ENCODE results near the gene RPS6KA2.
"Not testable (repeated sequence)": the region's sequence is repeated elsewhere in the genome, so short reads cannot be mapped to it uniquely, and the experiment has no call there.

RPS6KA2 gene

GRCh38 chr6:166637812-166638572 is 10.9 kb upstream of the RPS6KA2 start:
- Histone ChIP-seq H3K4me1 (ENCODE audit: control insufficient read depth, insufficient read depth, low read length) (no peaks in the 10 kb centered on the region), H3K4me3 (ENCODE audit: low read length) (no peak overlapping the region), H3K27ac (ENCODE audit: low read depth, low read length) (no peak overlapping the region), H3K9ac (ENCODE audit: low read length) (no peak overlapping the region), H3K36me3 (ENCODE audit: control insufficient read depth, insufficient read depth, low read length) (no peaks in the 10 kb centered on the region), H3K27me3 (ENCODE audit: control insufficient read depth, insufficient read depth, low read length) (no peaks in the 10 kb centered on the region)

DNA sequence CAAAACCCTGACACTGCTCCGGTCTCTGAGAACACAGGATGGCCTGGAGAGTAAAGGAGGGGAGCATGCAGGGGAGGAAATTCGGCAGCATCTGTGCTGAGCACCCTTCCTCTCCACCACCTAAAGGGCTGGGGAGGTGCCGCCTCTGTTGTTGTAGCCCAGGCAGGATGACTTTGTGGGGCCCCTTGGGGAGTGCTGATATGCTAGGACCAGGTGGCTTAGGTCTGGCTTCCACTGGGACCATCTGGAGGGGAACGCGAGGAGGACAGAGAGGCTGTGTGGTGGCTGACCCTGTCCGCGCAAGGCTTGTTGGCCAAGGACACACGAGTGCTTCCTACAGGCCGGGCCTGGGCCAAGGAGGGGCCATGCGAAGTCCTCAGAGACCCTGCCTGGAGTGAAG is 9.9 kb upstream of the RPS6KA2 start:
- no peak overlapping the region for H3K9ac ChIP-seq (ENCODE audit: low read length)
- H3K4me1 ChIP-seq (ENCODE audit: control insufficient read depth, insufficient read depth, low read length), result no peaks in the 10 kb centered on the region
- no peaks in the 10 kb centered on the region for H3K36me3 ChIP-seq (ENCODE audit: control insufficient read depth, insufficient read depth, low read length)
- H3K4me3 ChIP-seq (ENCODE audit: low read length), result no peak overlapping the region
- no peak overlapping the region for H3K27ac ChIP-seq (ENCODE audit: low read depth, low read length)
- H3K27me3 ChIP-seq (ENCODE audit: control insufficient read depth, insufficient read depth, low read length), result no peaks in the 10 kb centered on the region

DNA sequence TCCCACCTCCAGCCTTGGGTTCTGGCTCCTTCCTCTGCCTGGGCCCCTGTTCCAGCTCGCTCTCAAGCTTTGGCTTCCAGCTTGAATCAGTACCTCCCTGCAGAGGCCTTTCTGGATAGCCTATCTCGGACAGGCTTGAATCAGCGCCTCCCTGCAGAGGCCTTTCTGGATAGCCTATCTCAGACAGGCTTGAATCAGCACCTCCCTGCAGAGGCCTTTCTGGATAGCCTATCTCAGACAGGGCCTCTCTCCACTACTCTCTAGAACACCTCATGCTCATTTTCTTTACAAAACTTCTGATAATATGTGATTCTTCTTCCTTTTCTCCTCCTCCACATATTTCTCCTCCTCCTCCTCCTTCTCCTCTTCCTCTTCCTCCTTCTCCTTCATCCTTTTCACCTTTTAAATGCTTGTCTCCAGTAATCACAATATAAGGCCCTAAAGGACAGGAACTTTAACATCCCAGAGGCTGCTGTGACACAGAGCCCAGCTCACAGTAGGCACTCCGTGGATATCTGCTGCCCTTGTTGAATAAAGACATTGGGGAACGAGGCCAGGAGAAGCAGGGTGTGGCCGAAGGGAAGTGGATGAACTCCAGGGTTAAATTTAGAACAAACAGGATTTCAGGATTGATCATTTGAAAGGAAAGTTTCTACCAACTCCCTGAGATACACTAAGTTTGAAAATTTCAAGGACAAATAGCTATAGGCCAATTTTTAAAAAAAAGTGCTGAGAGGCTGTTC is 9.3 kb upstream of the RPS6KA2 start:
- no peaks in the 10 kb centered on the region for H3K4me1 ChIP-seq (ENCODE audit: control insufficient read depth, insufficient read depth, low read length)
- H3K36me3 ChIP-seq (ENCODE audit: control insufficient read depth, insufficient read depth, low read length), result no peaks in the 10 kb centered on the region
- H3K27me3 ChIP-seq (ENCODE audit: control insufficient read depth, insufficient read depth, low read length), result peaks cover 2% of the 10 kb centered on the region
- no peak overlapping the region for H3K27ac ChIP-seq (ENCODE audit: low read depth, low read length)
- no peak overlapping the region for H3K4me3 ChIP-seq (ENCODE audit: low read length)
- no peak overlapping the region for H3K9ac ChIP-seq (ENCODE audit: low read length)

- Histone ChIP-seq H3K4me1 (ENCODE audit: control insufficient read depth, insufficient read depth, low read length) (no peaks in the 10 kb centered on the region), H3K4me3 (ENCODE audit: low read length) (no peak overlapping the region), H3K27ac (ENCODE audit: low read depth, low read length) (no peak overlapping the region), H3K9ac (ENCODE audit: low read length) (no peak overlapping the region), H3K27me3 (ENCODE audit: control insufficient read depth, insufficient read depth, low read length) (peaks cover 2% of the 10 kb centered on the region), H3K36me3 (ENCODE audit: control insufficient read depth, insufficient read depth, low read length) (no peaks in the 10 kb centered on the region)
Measured at GRCh38 chr6:166635013-166635970, 8.2 kb upstream of the RPS6KA2 start.

GRCh38 chr6:166634581-166634980 is 7.5 kb upstream of the RPS6KA2 start:
- not testable (repeated sequence) for H3K27me3 ChIP-seq (ENCODE audit: control insufficient read depth, insufficient read depth, low read length); H3K4me3 ChIP-seq (ENCODE audit: low read length); H3K27ac ChIP-seq (ENCODE audit: low read depth, low read length); H3K9ac ChIP-seq (ENCODE audit: low read length); H3K36me3 ChIP-seq (ENCODE audit: control insufficient read depth, insufficient read depth, low read length); H3K4me1 ChIP-seq (ENCODE audit: control insufficient read depth, insufficient read depth, low read length)

DNA sequence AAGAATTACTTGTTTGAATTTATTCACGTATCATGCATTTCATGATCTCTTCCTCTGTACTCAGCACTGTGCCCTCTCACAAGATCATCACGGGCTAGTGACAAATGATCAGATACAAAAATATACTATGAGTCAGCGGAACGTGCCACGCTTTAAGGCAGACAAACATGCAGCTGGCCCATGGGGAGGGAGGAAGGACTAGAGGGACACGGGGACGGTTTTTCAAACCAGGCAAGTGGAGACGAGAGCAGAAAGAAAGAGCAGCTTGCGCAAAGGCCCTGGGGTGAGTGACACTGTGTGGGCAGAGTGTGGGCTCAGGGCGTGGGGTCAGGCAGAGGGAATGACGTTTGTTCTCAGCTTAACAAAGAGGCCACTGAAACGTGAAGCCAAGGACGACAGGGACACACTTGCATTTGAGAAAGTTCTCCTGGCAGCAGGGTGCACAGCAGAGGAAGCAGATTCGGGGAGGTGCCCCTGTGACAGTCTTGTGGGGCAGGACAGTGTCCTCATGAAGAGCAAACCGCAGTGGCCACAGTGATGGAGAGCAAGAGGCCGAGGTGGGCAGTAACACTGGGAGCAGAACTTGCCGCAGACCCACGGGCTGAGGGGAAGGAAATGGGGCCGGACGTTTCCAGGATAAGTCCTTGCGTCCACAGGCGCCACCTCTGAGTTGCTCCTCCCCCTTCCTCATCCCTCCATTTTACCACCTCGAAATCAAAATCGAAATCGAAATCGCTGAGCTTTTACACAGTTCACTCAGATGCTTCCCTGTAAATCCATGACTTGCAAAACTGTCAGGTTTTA is 6.9 kb upstream of the RPS6KA2 start:
- H3K36me3 ChIP-seq (ENCODE audit: control insufficient read depth, insufficient read depth, low read length), result no peaks in the 10 kb centered on the region
- H3K27me3 ChIP-seq (ENCODE audit: control insufficient read depth, insufficient read depth, low read length), result peaks cover 2% of the 10 kb centered on the region
- no peak overlapping the region for H3K4me3 ChIP-seq (ENCODE audit: low read length)
- peaks cover under 1% of the 10 kb centered on the region for H3K4me1 ChIP-seq (ENCODE audit: control insufficient read depth, insufficient read depth, low read length)
- no peak overlapping the region for H3K27ac ChIP-seq (ENCODE audit: low read depth, low read length)
- H3K9ac ChIP-seq (ENCODE audit: low read length), result no peak overlapping the region

GRCh38 chr6:166632731-166633130 is 5.7 kb upstream of the RPS6KA2 start:
- no peak overlapping the region for H3K27ac ChIP-seq (ENCODE audit: low read depth, low read length)

DNA sequence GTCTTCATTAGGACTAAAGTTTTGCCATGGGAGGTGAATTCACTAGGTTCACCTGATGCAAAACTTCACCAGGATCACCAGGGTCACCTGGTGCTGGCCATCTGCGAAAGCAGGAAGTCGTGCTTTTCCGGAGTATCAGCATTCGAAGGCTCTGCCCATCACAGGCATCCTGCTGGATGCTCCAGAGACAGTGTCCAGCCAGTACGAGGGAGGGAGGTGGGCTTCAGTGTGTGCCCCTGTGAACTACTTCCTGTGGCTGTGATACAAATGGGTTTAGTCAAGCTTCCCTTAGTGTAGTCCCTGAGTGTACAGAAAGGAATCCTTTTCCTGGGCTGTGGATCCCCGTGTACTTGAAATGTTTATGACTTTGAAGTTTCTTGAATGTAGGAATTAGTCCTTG is 3.4 kb upstream of the RPS6KA2 start:
- Histone ChIP-seq H3K36me3 (ENCODE audit: control insufficient read depth, insufficient read depth, low read length) (no peaks in the 10 kb centered on the region), H3K9ac (ENCODE audit: low read length) (no peak overlapping the region), H3K4me3 (ENCODE audit: low read length) (no peak overlapping the region), H3K27ac (ENCODE audit: low read depth, low read length) (no peak overlapping the region), H3K27me3 (ENCODE audit: control insufficient read depth, insufficient read depth, low read length) (peaks cover 2% of the 10 kb centered on the region), H3K4me1 (ENCODE audit: control insufficient read depth, insufficient read depth, low read length) (peaks cover 9% of the 10 kb centered on the region)

More at GRCh38 chr6:166632731-166633130, 5.7 kb upstream of the RPS6KA2 start:
- Histone ChIP-seq H3K9ac (ENCODE audit: low read length) (no peak overlapping the region), H3K4me3 (ENCODE audit: low read length) (no peak overlapping the region), H3K36me3 (ENCODE audit: control insufficient read depth, insufficient read depth, low read length) (no peaks in the 10 kb centered on the region), H3K27me3 (ENCODE audit: control insufficient read depth, insufficient read depth, low read length) (peaks cover 2% of the 10 kb centered on the region), H3K4me1 (ENCODE audit: control insufficient read depth, insufficient read depth, low read length) (peaks cover 6% of the 10 kb centered on the region)

DNA sequence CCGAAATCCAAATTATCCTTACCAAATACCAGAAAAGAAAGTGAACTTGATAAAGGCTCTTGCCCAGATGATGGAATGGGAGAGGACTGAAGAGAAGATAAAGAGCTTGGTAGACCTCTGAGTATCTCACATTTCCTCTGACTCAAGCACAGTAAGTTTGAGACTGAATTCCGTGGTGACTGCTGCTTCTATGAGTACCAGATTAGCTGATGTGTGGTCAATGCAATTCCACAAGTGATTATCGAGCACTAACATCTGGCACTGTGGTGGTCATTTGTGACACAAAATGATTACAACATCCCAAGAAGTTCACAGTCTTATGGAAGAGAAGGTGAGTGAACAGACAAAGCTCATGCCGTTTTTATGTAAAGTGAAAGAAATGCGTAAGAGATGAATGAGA is 2.6 kb upstream of the RPS6KA2 start:
- Histone ChIP-seq H3K36me3 (ENCODE audit: control insufficient read depth, insufficient read depth, low read length) (no peaks in the 10 kb centered on the region), H3K4me1 (ENCODE audit: control insufficient read depth, insufficient read depth, low read length) (peaks cover 11% of the 10 kb centered on the region), H3K27me3 (ENCODE audit: control insufficient read depth, insufficient read depth, low read length) (peaks cover 2% of the 10 kb centered on the region), H3K4me3 (ENCODE audit: low read length) (no peak overlapping the region), H3K9ac (ENCODE audit: low read length) (no peak overlapping the region), H3K27ac (ENCODE audit: low read depth, low read length) (no peak overlapping the region)

DNA sequence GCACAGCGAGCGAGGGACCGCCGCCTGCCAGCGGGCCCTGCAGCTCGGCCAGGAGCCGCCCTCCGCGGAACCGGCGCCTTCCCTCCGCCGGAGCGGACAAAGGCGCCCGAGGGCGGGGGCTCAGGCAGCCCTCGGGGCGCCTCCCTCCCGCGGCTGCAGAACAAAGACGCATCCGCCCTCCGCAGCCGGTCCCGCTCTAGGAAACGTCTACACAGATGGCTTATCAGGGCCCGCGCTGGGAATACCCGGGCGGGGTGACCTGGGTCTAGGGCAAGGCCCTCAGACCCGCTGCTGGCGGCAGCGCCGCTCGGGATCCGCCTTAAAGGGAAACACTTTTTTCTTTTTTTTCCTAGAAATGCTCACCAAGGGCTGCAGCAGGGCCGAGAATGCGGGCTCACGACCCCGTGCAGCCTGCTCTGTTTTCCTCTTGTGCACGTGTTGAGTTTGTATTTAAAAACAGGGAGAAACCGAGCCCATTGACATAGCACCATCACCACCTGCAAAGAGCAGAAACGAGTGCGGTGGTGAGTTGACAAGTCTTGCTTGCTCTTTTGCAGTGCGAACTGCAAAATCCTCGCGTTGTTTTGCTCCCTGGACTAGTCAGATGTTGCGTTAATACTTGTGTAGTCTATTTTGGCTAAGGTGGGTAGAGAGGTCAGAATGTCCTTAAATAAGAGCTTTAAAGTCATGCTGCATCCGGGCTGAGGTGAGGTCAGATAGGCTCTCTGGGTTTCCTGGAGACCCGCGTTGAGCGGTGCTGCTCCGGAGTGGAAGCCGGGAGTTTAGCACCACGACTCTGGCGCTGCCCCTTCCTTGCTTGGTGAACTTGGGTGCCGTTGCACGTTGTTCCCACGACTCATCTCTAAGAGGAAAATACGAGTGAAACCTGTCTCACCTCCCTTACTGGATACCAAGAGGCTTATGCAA is 1.1 kb upstream of the RPS6KA2 start:
- Histone ChIP-seq H3K4me3 (ENCODE audit: low read length) (peak overlapping the region; percentile 66), H3K4me1 (ENCODE audit: control insufficient read depth, insufficient read depth, low read length) (peaks cover 11% of the 10 kb centered on the region), H3K36me3 (ENCODE audit: control insufficient read depth, insufficient read depth, low read length) (no peaks in the 10 kb centered on the region), H3K27ac (ENCODE audit: low read depth, low read length) (peak overlapping the region; percentile 84), H3K27me3 (ENCODE audit: control insufficient read depth, insufficient read depth, low read length) (peaks cover 2% of the 10 kb centered on the region), H3K9ac (ENCODE audit: low read length) (peak overlapping the region; percentile 14)
